Activated T-helper 1 cell treated with anti-CD3 and anti-CD28 coated beads, Interleukin-12 subunit alpha, Interleukin-12 subunit beta, Interleukin-2, Interleukin-4 antibody, amounts not matched to agents 30 ng/mL and 10 ng/mL and 1 ng/mL, durations not matched to agents 14 hours and 24 hours and 36 hours (primary cell): ENCODE measurements around the gene NKG7. TPM values are rescaled to one million over a fixed set of nuclear protein-coding genes. Genes with fewer than 3 reads are reported as not detected.
"Not testable (repeated sequence)": the region's sequence is repeated elsewhere in the genome, so short reads cannot be mapped to it uniquely, and the experiment has no call there.

ENCODE experiments used
- DNase-seq: peaks from one replicate; pipeline ENCODE4 v3.0.0; 2021; ENCODE audit warnings: low spot score
- H3K27ac Mint-ChIP-seq: one replicate; pipeline ENCODE4 v1.8.0; 2021; ENCODE audit warnings: mild to moderate bottlenecking, mixed read lengths
- H3K27me3 Mint-ChIP-seq: one replicate; pipeline ENCODE4 v1.8.0; 2022; ENCODE audit warnings: mild to moderate bottlenecking, moderate library complexity, mixed read lengths; ENCODE audit not compliant: insufficient read depth
- H3K36me3 Mint-ChIP-seq: one replicate; pipeline ENCODE4 v1.8.0; 2021; ENCODE audit warnings: low read depth, mixed read lengths
- H3K4me1 Mint-ChIP-seq: one replicate; pipeline ENCODE4 v1.8.0; 2021; ENCODE audit warnings: low read depth, mixed read lengths
- H3K4me3 Mint-ChIP-seq: one replicate; pipeline ENCODE4 v1.8.0; 2021; ENCODE audit warnings: mild to moderate bottlenecking, moderate library complexity, mixed read lengths
- H3K9me3 Mint-ChIP-seq: one replicate; pipeline ENCODE4 v1.8.0; 2021; ENCODE audit warnings: mixed read lengths
- intact Hi-C: fragments of 100-400 bp; cut with micrococcal nuclease; formaldehyde crosslinking; loops from one replicate; pipeline ENCODE4 v1.15.1; 2024
- total RNA-seq: library from RNA; stranded (reverse); gene quantifications from 2 replicates; pipeline ENCODE4 v1.2.3, GENCODE V29; 2022

NKG7 gene, protein sequence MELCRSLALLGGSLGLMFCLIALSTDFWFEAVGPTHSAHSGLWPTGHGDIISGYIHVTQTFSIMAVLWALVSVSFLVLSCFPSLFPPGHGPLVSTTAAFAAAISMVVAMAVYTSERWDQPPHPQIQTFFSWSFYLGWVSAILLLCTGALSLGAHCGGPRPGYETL
- 376 and 393 TPM in 2 replicates for total RNA-seq

DNA sequence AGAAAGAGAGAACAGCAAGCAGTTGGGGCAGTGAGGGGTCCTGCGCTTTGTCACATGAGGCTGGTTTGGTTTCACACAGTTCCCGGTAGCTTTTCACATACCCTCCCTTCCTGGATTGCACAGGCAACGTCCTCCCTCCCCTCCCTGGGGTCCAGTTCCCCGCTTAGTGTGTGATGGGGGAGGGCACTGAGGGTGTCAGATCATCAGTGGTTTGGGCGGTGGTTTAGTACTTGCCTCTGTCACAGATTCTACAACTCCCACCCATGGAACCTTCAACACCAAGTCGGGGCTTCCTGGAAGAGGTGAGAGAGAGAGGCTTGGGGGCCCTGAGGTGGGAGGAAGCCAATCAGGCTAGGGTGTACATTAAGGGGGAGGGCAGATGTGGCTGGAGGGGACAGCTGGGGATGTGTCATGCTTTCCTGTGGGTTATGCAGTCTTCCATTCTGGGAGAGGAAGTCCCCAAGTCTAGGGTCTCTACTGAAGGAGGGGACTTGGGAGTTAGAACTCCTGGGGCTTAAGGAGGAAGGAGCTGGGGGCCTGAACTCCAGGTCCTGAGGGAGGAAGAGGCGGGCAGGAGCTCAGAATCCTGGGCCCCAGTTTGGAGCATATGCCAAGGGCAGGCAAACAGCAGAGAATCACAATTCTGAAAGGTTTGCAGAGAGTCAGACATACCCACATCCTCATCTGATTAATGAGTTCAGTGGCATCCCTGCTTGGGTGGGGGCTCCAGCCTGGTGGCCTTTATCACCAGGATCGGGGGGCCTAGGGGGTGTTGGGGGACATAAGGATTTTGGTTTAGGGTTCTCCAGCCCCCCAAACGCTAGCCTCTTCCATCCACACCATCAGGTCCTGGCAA lies at the start of gene NKG7:
NKG7 (minus strand) TSS at position 6 of the 856 bp plus-strand sequence. CDS start 119 bp downstream, outside the sequence.
- intact Hi-C loops = loop anchor here (1.0 kb wide), 2 partner anchors 21 to 68 kb away; no protein-coding TSS in a partner anchor
- DNase-seq = peak; percentile 68
- Mint-ChIP-seq H3K4me1 (peaks cover 74% of the 10 kb centered on the region), H3K27me3 (no peaks in the 10 kb centered on the region), H3K4me3 (peak within 1 kb of the TSS; percentile 87), H3K9me3 (no peaks in the 10 kb centered on the region), H3K27ac (peak within 1 kb of the TSS; percentile 87), H3K36me3 (peaks cover 17% of the 10 kb centered on the region)

DNA sequence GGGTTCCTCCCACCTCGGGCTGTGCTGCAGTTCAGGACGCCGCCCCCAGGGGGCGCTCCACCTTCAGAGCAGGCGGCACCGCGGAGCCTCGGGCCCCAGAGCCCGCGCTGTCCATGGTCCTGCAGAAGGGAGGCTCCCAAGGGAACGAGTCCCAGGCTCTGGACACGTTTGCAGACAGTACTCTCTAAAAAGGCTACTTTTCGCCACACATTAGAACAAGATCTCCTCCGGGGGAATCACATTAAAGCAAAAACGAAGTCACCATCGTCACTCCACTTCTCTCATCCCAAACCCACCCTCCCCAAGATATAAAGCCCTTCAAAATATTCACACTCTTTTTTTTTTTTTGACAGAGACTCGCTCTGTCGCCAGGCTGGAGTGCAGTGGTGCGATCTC lies 49.6 kb upstream of the NKG7 start:
- intact Hi-C loops = loop anchor here (1.0 kb wide), 6 partner anchors 19 to 235 kb away; no protein-coding TSS in a partner anchor
- peaks cover 26% of the 10 kb centered on the region for H3K27me3 Mint-ChIP-seq
- H3K36me3 Mint-ChIP-seq = no peaks in the 10 kb centered on the region
- peaks cover 10% of the 10 kb centered on the region for H3K4me1 Mint-ChIP-seq
- no peak overlapping the region for H3K27ac Mint-ChIP-seq
- no peak overlapping the region for H3K4me3 Mint-ChIP-seq
- DNase-seq = peak; percentile 78
- H3K9me3 Mint-ChIP-seq = no peaks in the 10 kb centered on the region

DNA sequence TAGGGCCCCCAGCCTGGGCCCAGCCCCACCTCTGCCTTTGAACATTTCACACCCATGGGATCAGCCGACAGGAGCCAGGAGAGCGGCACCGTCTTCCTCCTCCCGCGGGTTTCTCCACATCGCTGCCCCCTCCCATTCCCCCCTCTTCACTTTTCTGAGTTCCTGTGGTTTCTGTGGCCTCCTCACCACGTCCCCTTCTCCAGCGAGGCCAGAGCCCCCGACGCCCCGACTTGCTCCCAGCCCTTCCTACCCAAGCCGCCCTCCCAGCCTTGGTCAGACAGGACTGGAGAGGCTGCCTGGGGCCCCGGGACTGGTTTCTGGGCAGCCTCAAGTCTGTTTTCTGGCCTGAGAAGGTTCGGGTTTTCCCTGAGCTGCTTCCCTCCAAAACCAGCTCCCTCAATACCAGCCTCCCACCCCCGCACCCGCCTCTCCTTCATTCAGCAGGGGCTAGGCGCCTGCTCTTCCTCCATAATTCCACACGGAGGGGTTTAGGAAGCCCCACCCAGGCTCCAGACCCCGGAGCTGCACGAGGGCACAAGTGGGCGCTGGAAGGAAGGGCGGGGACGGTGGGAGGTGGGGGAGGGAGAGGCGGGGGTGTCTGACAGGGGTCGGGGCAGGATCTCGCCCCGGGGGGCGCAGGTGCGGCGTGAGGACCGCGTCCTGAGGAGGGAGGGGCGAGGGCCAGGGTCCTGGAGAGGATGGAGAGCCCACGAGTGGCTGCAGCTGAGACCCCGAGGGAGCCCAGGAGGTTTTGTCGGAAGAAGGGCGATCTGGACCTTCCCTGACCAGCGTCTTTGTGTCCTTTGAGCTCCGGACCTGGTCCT lies 49.0 kb upstream of the NKG7 start:
- no peak for DNase-seq
- H3K4me1 Mint-ChIP-seq = peaks cover 12% of the 10 kb centered on the region

DNA sequence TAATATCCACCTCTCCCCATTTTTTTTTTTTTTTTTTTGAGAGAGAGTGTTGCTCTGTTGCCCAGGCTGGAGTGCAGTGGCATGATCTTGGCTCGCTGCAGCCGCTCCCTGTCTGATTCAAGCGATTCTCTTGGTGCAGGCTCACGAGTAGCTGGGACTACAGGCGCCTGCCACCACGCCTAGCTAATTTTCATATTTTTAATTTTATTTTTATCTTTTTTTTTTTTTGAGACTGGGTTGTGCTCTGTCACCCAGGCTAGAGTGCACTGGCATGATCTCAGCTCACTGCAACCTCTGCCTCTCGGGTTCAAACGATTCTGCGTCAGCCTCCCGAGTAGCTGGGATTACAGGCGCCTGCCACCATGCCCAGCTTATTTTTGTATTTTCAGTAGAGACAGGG lies 48.1 kb upstream of the NKG7 start:
- intact Hi-C loops, H3K4me3 Mint-ChIP-seq, H3K36me3 Mint-ChIP-seq, H3K9me3 Mint-ChIP-seq, DNase-seq, H3K27ac Mint-ChIP-seq: not testable (repeated sequence)
- Mint-ChIP-seq H3K4me1 (peaks cover 12% of the 10 kb centered on the region), H3K27me3 (peaks cover 26% of the 10 kb centered on the region)

More for the DNA sequence above, 49.0 kb upstream of the NKG7 start:
- H3K9me3 Mint-ChIP-seq = no peaks in the 10 kb centered on the region
- intact Hi-C loops = loop anchor here (1.0 kb wide), 6 partner anchors 20 to 236 kb away; no protein-coding TSS in a partner anchor
- H3K27me3 Mint-ChIP-seq = peaks cover 26% of the 10 kb centered on the region
- no peaks in the 10 kb centered on the region for H3K36me3 Mint-ChIP-seq
- no peak overlapping the region for H3K4me3 Mint-ChIP-seq
- H3K27ac Mint-ChIP-seq = no peak overlapping the region

DNA sequence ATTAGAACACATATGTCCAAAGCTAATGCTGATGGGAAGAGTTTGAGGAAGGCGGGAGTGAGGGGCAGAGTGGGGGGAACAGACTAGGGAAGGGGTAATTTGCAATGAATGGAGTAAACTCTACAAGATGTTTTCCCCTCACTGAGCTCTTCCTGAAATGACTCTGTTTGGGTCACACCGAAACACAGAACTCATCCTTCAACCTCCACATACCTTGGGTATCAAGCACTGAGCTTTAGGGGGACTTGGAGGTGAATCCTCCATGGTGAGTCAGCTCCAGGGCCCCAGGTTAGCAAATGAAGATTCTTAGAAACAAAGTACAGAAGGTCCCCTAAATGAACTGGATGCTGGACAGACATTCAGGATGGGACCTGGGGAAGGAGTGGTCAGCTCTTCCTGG lies 46.3 kb upstream of the NKG7 start:
- no peaks in the 10 kb centered on the region for H3K36me3 Mint-ChIP-seq
- peaks cover 26% of the 10 kb centered on the region for H3K27me3 Mint-ChIP-seq
- H3K4me3 Mint-ChIP-seq = no peak overlapping the region
- no peaks in the 10 kb centered on the region for H3K9me3 Mint-ChIP-seq
- DNase-seq = no peak
- intact Hi-C loops = no loop called here
- H3K27ac Mint-ChIP-seq = no peak overlapping the region
- peaks cover 12% of the 10 kb centered on the region for H3K4me1 Mint-ChIP-seq

DNA sequence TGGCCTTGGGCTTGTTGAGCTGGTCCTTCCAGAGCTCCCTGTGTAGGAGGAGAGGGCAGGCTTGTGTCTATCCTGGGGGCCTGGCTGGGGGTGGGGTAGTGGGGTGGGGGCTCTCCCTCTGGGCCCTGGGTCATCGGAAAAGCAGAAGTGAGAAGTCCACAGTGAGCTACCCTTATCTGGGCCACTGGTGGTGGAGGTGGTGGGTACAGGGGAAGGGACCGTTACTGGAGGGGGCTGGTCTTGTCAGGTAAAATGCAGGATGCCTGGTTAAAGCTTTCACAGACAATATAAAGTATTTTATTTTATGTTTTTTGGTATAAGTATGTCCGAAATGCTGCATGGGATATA lies 45.3 kb upstream of the NKG7 start:
- H3K9me3 Mint-ChIP-seq = no peaks in the 10 kb centered on the region
- H3K27ac Mint-ChIP-seq = peak overlapping the region; percentile 29
- H3K4me3 Mint-ChIP-seq = no peak overlapping the region
- peaks cover 12% of the 10 kb centered on the region for H3K4me1 Mint-ChIP-seq
- DNase-seq = no peak
- intact Hi-C loops = loop anchor here (1.0 kb wide), 2 partner anchors 22 to 98 kb away; no protein-coding TSS in a partner anchor
- H3K36me3 Mint-ChIP-seq = no peaks in the 10 kb centered on the region
- H3K27me3 Mint-ChIP-seq = peaks cover 19% of the 10 kb centered on the region

DNA sequence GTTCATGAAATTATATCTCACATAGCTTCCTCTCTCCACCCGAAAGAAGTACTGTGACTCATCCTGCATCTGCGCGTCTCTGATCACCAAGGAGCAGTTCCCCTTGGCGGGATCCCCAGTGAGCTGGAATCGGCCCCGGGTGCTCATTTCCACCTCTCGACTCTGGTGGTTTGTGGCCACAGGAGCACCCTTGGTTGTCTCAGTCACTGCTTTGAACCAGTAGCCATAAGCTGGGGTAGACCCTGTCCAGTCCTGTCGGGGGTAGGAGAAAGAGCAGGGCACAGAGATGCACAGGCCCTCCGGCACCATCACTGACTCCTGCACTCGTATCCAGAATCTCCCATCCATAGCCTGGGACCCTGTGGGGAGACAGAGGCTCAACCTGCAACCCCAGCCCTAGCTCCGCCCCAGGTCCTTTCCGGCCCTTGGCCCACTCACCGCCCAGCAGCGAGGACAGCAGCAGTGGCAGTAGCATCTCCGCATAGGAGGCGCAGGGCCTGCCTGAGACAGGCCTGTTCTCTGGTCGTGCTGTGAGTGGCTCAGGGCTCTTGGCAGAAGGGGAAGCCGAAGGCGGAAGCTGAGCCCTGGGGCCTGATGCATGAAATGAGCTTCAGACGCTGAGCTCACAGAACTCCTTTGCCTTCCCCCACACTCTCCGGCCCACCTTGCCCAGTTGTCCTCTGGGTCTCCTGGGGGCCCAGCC lies 44.8 kb upstream of the NKG7 start, which contains the start of gene SIGLEC10:
SIGLEC10 (minus strand) TSS at position 536 of the 703 bp plus-strand sequence; CDS start at position 475, 61 bp downstream.
- DNase-seq = peak; percentile 2
- intact Hi-C loops = loop anchor here (1.0 kb wide), 2 partner anchors 22 to 98 kb away; no protein-coding TSS in a partner anchor
- Mint-ChIP-seq H3K4me1 (peaks cover 12% of the 10 kb centered on the region), H3K27ac (peak within 1 kb of the TSS; percentile 29), H3K9me3 (no peaks in the 10 kb centered on the region), H3K36me3 (no peaks in the 10 kb centered on the region), H3K27me3 (peaks cover 14% of the 10 kb centered on the region), H3K4me3 (peak within 1 kb of the TSS; percentile 16)

DNA sequence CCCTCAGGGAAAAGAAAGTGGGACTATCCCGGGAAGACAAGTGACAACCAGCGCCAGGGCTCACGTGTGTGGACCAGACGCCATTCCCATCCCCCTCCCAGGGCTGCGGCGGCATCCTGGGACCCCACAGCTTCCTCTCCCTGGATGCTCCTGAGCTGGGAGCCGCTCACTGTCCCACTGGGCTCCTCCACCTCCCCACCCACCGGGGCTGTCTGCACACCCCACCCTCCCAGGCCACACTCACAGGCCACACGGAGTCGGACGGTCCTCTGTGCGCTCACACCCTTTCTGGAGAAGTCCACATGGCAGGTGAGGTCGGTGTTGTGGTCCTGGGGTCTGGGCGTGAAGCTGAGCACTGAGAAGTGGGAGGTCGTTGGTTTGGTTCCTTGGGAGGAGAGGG lies 44.0 kb upstream of the NKG7 start:
- H3K4me3 Mint-ChIP-seq, H3K27ac Mint-ChIP-seq, H3K9me3 Mint-ChIP-seq, H3K36me3 Mint-ChIP-seq, intact Hi-C loops, H3K4me1 Mint-ChIP-seq, DNase-seq: not testable (repeated sequence)
- peaks cover 11% of the 10 kb centered on the region for H3K27me3 Mint-ChIP-seq

DNA sequence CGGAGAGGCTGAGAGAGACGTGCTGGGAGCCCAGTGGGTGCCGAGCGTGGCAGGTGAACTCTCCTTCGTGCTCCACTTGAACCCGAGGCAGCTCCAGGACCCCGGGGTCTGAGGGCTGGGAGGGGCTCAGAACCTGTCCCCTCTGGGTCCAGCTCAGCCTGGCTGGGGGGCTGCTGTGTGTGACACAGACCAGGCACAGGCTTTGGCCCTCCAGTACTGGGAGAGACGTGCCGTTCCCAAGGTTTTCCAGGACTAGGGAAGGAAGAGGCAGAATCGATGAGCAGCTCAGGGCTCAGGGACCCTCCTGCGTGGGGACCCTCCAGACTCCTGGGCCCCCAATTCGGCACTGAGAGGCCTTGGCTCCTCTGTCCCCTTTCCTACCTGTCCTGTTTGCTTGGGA lies 42.7 kb upstream of the NKG7 start:
- H3K4me3 Mint-ChIP-seq = no peak overlapping the region
- H3K4me1 Mint-ChIP-seq = peaks cover 8% of the 10 kb centered on the region
- intact Hi-C loops = no loop called here

DNA sequence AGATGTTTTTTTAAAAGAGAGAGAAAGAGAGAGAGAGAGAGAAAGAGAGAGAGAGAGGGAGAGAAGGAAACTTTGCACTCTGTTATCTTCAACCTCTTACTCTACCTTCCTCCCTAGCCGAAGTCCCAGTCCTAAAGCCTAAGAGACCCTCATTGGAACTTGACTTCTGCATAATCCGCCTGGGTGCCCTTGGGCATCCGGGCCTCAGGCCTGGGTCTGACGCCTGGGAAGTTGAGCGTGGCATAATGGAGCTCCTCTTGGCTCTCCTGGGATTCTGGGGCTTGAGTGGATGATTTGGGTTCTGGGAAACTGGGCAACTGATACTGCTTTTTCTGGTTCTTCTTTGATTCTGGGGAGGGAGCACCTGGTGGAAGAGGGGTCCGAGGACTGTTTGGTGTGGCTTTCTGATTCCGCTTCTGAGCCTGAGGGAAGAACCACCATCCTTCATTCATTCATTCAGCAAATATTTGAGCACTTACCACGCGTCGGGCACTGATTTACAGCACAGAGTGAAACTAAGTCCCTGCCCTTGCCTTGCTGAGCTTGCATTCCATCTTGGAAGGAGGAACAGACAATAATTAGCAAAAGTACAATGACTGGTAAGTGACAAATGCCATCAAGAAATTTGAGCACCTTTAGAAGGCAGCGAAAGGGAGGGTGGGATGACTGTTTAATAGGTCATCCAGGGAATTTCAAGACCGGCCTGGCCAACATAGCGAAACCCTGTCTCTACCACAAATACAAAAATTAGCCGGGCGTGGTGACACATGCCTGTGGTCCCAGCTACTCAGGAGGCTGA lies 38.7 kb upstream of the NKG7 start:
- peaks cover 7% of the 10 kb centered on the region for H3K4me1 Mint-ChIP-seq
- no peak overlapping the region for H3K27ac Mint-ChIP-seq
- DNase-seq = no peak
- peaks cover 1% of the 10 kb centered on the region for H3K27me3 Mint-ChIP-seq
- H3K36me3 Mint-ChIP-seq = no peaks in the 10 kb centered on the region
- intact Hi-C loops = no loop called here
- H3K4me3 Mint-ChIP-seq = no peak overlapping the region
- H3K9me3 Mint-ChIP-seq = no peaks in the 10 kb centered on the region

More for the DNA sequence above, 42.7 kb upstream of the NKG7 start:
- no peak overlapping the region for H3K27ac Mint-ChIP-seq
- peaks cover 7% of the 10 kb centered on the region for H3K27me3 Mint-ChIP-seq
- H3K36me3 Mint-ChIP-seq = no peaks in the 10 kb centered on the region
- H3K9me3 Mint-ChIP-seq = no peaks in the 10 kb centered on the region
- no peak for DNase-seq

DNA sequence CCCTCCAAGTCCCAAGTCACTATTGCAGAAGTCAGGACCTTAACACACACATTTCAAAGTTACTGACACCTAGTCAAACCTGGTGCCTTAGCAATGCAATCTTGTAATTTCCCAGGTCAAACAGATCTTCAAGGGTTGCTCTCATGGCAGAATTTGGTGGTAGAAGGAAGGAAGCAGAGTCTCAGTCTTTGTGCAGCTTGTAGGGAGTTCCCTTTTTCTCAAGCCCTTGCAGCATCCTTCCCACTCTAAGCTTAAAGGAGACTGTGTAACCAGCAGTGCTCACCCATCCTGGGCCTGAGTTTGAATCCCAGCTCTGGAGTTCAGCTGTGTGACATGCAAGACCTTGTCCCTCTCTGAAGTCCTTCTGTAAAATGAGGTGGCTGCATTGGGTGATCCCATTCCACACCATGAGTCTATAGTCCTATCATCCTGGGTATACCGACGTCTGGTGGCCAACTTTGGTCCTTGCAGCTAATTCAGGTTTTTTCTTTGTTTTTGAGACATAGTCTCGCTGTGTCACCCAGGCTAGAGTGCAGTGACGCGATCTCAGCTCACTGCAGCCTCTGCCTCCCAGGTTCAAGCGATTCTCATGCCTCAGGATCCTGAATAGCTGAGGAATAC lies 35.2 kb upstream of the NKG7 start:
- H3K27ac Mint-ChIP-seq = no peak overlapping the region
- H3K9me3 Mint-ChIP-seq = peaks cover 8% of the 10 kb centered on the region
- peaks cover 4% of the 10 kb centered on the region for H3K36me3 Mint-ChIP-seq
- no peak overlapping the region for H3K4me3 Mint-ChIP-seq
- peaks cover 7% of the 10 kb centered on the region for H3K4me1 Mint-ChIP-seq
- peaks cover 1% of the 10 kb centered on the region for H3K27me3 Mint-ChIP-seq
- peak; percentile 12 for DNase-seq
- intact Hi-C loops = loop anchor here (1.0 to 5.0 kb wide), 3 partner anchors 9 to 68 kb away; partner anchors contain the start of genes CLDND2 and ETFB
